Measurements from ENCODE around the gene TMEM184B.

DNA sequence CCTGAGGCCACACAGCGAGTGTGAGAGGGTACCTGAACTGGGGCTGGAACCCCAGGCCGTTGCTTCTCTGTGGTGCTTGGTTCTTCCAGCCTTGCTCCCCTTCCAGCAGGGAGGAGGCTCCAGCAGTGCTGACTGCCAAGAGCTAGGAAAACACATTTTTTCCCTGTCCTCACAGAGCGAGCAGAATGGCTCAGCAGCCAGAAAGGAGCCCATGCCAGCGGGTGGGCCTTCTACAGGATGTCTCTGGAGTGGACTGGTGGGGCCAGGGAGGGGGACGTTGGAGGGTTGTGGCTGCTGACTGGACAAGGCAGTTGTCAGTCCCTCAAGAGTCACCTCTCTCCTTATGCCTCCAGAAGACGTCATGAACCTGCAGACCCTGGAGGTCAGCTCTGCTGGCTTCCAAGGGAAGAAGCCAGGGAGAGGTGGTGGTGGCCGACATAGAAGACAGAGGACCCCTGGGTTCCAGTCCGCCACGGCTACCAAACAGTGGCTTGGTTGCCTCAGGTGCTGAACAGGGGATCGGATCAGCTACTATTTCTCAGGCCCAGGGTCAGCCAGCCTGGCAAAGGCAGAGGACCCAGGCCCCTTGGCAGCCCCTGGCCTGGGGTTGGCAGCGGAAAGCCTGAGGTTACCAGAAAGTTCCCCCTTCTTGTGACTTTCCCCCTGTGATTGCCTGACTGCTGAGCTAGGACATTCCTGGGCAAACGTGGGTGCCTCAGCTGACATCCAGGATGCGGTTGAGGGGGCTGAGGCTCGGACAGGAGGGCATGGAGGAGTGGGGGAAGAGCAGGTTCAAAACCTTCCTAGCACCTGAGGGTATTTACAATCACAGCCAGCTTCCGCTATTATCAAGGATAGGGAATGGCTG lies 67.3 kb downstream of the TMEM184B start:
- TF ChIP-seq, protein P1, sequence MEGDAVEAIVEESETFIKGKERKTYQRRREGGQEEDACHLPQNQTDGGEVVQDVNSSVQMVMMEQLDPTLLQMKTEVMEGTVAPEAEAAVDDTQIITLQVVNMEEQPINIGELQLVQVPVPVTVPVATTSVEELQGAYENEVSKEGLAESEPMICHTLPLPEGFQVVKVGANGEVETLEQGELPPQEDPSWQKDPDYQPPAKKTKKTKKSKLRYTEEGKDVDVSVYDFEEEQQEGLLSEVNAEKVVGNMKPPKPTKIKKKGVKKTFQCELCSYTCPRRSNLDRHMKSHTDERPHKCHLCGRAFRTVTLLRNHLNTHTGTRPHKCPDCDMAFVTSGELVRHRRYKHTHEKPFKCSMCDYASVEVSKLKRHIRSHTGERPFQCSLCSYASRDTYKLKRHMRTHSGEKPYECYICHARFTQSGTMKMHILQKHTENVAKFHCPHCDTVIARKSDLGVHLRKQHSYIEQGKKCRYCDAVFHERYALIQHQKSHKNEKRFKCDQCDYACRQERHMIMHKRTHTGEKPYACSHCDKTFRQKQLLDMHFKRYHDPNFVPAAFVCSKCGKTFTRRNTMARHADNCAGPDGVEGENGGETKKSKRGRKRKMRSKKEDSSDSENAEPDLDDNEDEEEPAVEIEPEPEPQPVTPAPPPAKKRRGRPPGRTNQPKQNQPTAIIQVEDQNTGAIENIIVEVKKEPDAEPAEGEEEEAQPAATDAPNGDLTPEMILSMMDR (IDR thresholded peaks at IDR 0.05; ENCODE audit: insufficient read depth, low read length, poor library complexity, severe bottlenecking): no peak
- no peak for TF ChIP-seq EZH2phosphoT487 (conservative IDR thresholded peaks at IDR 0.05; ENCODE audit: low read length)

All from SU-DHL-6 (cell line).